GM23248 (cell line): ENCODE data around the gene RAB18. TPM values are rescaled to one million over a fixed set of nuclear protein-coding genes. Genes with fewer than 3 reads are reported as not detected.

Source experiments
- DNase-seq: peaks from one replicate; pipeline ENCODE4 v3.0.0-alpha.2; 2015
- H2AFZ ChIP-seq: fragments of 200-600 bp; sonication (generic); 2 replicates; pipeline ENCODE4 v1.6.1; 2016; ENCODE audit warnings: antibody characterized with exemption
- H3F3A ChIP-seq: fragments of 200-600 bp; sonication (generic); 2 replicates; pipeline ENCODE4 v1.6.1; 2016; ENCODE audit warnings: mild to moderate bottlenecking, antibody characterized with exemption, mixed run types; ENCODE audit not compliant: insufficient read depth
- H3K27ac ChIP-seq: fragments of 200-600 bp; sonication (generic); 2 replicates; pipeline ENCODE4 v1.5.1; 2016; ENCODE audit warnings: mild to moderate bottlenecking
- H3K27me3 ChIP-seq: fragments of 200-600 bp; sonication (generic); replicated peaks from 2 replicates; pipeline ENCODE4 v1.6.1; 2016; ENCODE audit warnings: mild to moderate bottlenecking; ENCODE audit not compliant: insufficient read depth
- H3K36me3 ChIP-seq: fragments of 200-600 bp; sonication (generic); 2 replicates; pipeline ENCODE4 v1.6.1; 2016; ENCODE audit warnings: low read depth, mild to moderate bottlenecking
- H3K4me1 ChIP-seq: fragments of 200-600 bp; sonication (generic); 2 replicates; pipeline ENCODE4 v1.6.1; 2016; ENCODE audit warnings: mild to moderate bottlenecking; ENCODE audit not compliant: insufficient read depth
- H3K4me2 ChIP-seq: fragments of 200-600 bp; sonication (generic); one replicate; pipeline ENCODE4 v1.6.1; 2016; ENCODE audit warnings: mild to moderate bottlenecking; ENCODE audit not compliant: unreplicated experiment
- H3K4me3 ChIP-seq: fragments of 200-600 bp; sonication (generic); 2 replicates; pipeline ENCODE4 v1.5.1; 2016; ENCODE audit warnings: mild to moderate bottlenecking
- H3K79me2 ChIP-seq: fragments of 200-600 bp; sonication (generic); 2 replicates; pipeline ENCODE4 v1.6.1; 2016; ENCODE audit warnings: mild to moderate bottlenecking; ENCODE audit not compliant: insufficient read depth
- H3K9ac ChIP-seq: fragments of 200-600 bp; sonication (generic); 2 replicates; pipeline ENCODE4 v1.6.1; 2016; ENCODE audit warnings: mild to moderate bottlenecking
- H3K9me2 ChIP-seq: fragments of 200-600 bp; sonication (generic); 2 replicates; pipeline ENCODE4 v1.6.1; 2016; ENCODE audit warnings: mixed run types, mild to moderate bottlenecking, moderate library complexity; ENCODE audit not compliant: insufficient read depth
- H3K9me3 ChIP-seq: fragments of 200-600 bp; sonication (generic); one replicate; pipeline ENCODE4 v1.6.1; 2017; ENCODE audit warnings: low read depth
- H4K20me1 ChIP-seq: fragments of 200-600 bp; sonication (generic); 2 replicates; pipeline ENCODE4 v1.6.0; 2016; ENCODE audit not compliant: insufficient read depth
- EZH2 ChIP-seq: fragments of 200-600 bp; sonication (generic); IDR thresholded peaks from 2 replicates; pipeline ENCODE4 v1.6.1; 2018; ENCODE audit warnings: antibody characterized with exemption, mild to moderate bottlenecking; ENCODE audit not compliant: insufficient read depth, poor library complexity, severe bottlenecking
- EZH2phosphoT487 ChIP-seq: fragments of 200-600 bp; sonication (generic); IDR thresholded peaks from 2 replicates; pipeline ENCODE4 v1.6.1; 2018; ENCODE audit warnings: antibody characterized with exemption, moderate library complexity, mild to moderate bottlenecking, low read depth; ENCODE audit not compliant: insufficient read depth
- WGBS, 2 experiments: methylation state at CpG; one replicate each; pipeline ENCODE4 v1.1.6; 2015 to 2017; ENCODE audit warnings: low lambda C conversion rate in 2 of 2, low coverage in 1 of 2; ENCODE audit errors: missing lambda C conversion rate in 2 of 2; 5-methylcytosine and 5-hydroxymethylcytosine counted together
- in situ Hi-C: fragments of 300-500 bp; cut with MboI; formaldehyde crosslinking; loops from 2 replicates; pipeline ENCODE4 v1.15.0; 2020
- polyA plus RNA-seq: library from polyadenylated mRNA; unstranded; fragments of >200 nt; fragmentation: Nextera tagmentation; extraction: Ambion mirVana; gene quantifications from 2 replicates; pipeline ENCODE4 v1.2.1, GENCODE V29; 2016
- total RNA-seq: library from RNA; depleted of rRNA; stranded (reverse); fragments of >200 nt; shearing (Covaris generic); gene quantifications from 2 replicates; pipeline ENCODE4 v1.2.3, GENCODE V29; 2014

Gene RAB18
- total and polyA plus RNA-seq, 2 experiments from 2014 or later, result 57.7 to 221 TPM

- no peak overlapping the region for H2AFZ ChIP-seq
- H3K9me2 ChIP-seq, result no peaks in the 10 kb centered on the region
- no peak overlapping the region for H3K4me2 ChIP-seq
- H3K27me3 ChIP-seq, result no peaks in the 10 kb centered on the region
- in situ Hi-C loops, result no loop called here
- no peaks in the 10 kb centered on the region; the same call in 1 of the 2 replicates for H4K20me1 ChIP-seq
- WGBS, 2 experiments, result 97% methylated on average over 3 of the region's 3 CpGs
- no peak for TF ChIP-seq EZH2
- TF ChIP-seq EZH2phosphoT487, result no peak
- peaks cover 38% of the 10 kb centered on the region for H3K36me3 ChIP-seq
- DNase-seq, result no peak
- H3K27ac ChIP-seq, result no peak overlapping the region
- H3K9me3 ChIP-seq, result no peaks in the 10 kb centered on the region
- no peak overlapping the region for H3K9ac ChIP-seq
- H3K4me1 ChIP-seq, result peaks cover 28% of the 10 kb centered on the region
- H3K79me2 ChIP-seq, result peaks cover 100% of the 10 kb centered on the region
- no peaks in the 10 kb centered on the region for H3F3A ChIP-seq
- H3K4me3 ChIP-seq, result no peak overlapping the region
Observed at GRCh38 chr10:27531336-27531847, 27.3 kb downstream of the RAB18 start.

- Histone ChIP-seq H3K27ac (no peak overlapping the region), H3K9me2 (no peaks in the 10 kb centered on the region), H3K4me1 (peaks cover 12% of the 10 kb centered on the region), H3F3A (peaks cover 7% of the 10 kb centered on the region; the same call in 1 of the 2 replicates), H3K9me3 (no peaks in the 10 kb centered on the region), H3K27me3 (no peaks in the 10 kb centered on the region), H3K79me2 (peaks cover 98% of the 10 kb centered on the region), H4K20me1 (no peaks in the 10 kb centered on the region; the same call in 1 of the 2 replicates), H3K36me3 (peaks cover 51% of the 10 kb centered on the region), H3K4me3 (no peak overlapping the region), H3K9ac (no peak overlapping the region), H2AFZ (no peak overlapping the region), H3K4me2 (no peak overlapping the region)
- DNase-seq, result no peak
- 85 to 90% methylated on average over 2 of the region's 2 CpGs for WGBS, 2 experiments
- no peak for TF ChIP-seq EZH2phosphoT487
- TF ChIP-seq EZH2, result no peak
- in situ Hi-C loops, result no loop called here
Observed at GRCh38 chr10:27534161-27534700, 30.1 kb downstream of the RAB18 start.

GRCh38 chr10:27535317-27535716 lies 31.2 kb downstream of the RAB18 start:
- no peak overlapping the region for H3K27ac ChIP-seq
- H3K9me3 ChIP-seq, result no peaks in the 10 kb centered on the region
- WGBS, 2 experiments, result 96 to 99% methylated on average over 4 of the region's 4 CpGs
- TF ChIP-seq EZH2 (no peak), EZH2phosphoT487 (no peak)
- in situ Hi-C loops, result no loop called here
- H3K9ac ChIP-seq, result no peak overlapping the region
- H3K4me2 ChIP-seq, result no peak overlapping the region
- DNase-seq, result no peak
- H2AFZ ChIP-seq, result no peak overlapping the region
- H3K4me1 ChIP-seq, result 0 out of 2 replicates have a peak, but pooled peaks cover 1% of the 10 kb centered on the region
- no peaks in the 10 kb centered on the region for H3K9me2 ChIP-seq
- no peaks in the 10 kb centered on the region; the same call in 1 of the 2 replicates for H4K20me1 ChIP-seq
- peaks cover 53% of the 10 kb centered on the region for H3K36me3 ChIP-seq
- H3K79me2 ChIP-seq, result peaks cover 98% of the 10 kb centered on the region
- H3K4me3 ChIP-seq, result no peak overlapping the region
- no peaks in the 10 kb centered on the region for H3K27me3 ChIP-seq
- peaks cover 7% of the 10 kb centered on the region; the same call in 1 of the 2 replicates for H3F3A ChIP-seq

GRCh38 chr10:27536437-27536836 lies 32.3 kb downstream of the RAB18 start:
- no peak for DNase-seq
- Histone ChIP-seq H3F3A (peaks cover 16% of the 10 kb centered on the region), H3K4me2 (no peak overlapping the region), H2AFZ (no peak overlapping the region), H3K4me1 (no peaks in the 10 kb centered on the region), H3K27ac (no peak overlapping the region), H3K9me2 (no peaks in the 10 kb centered on the region), H4K20me1 (no peaks in the 10 kb centered on the region; the same call in 1 of the 2 replicates), H3K9me3 (no peaks in the 10 kb centered on the region), H3K79me2 (peaks cover 97% of the 10 kb centered on the region), H3K4me3 (no peak overlapping the region), H3K36me3 (peaks cover 51% of the 10 kb centered on the region), H3K27me3 (no peaks in the 10 kb centered on the region), H3K9ac (no peak overlapping the region)
- in situ Hi-C loops, result no loop called here
- no peak for TF ChIP-seq EZH2phosphoT487
- TF ChIP-seq EZH2, result no peak
